ENCODE measurements around the gene IWS1.
"Not testable (repeated sequence)": the region's sequence is repeated elsewhere in the genome, so short reads cannot be mapped to it uniquely, and the experiment has no call there.

IWS1 gene

GRCh38 chr2:127527001-127527804 lies 914 bp upstream of the IWS1 start:
- peak; percentile 38 for DNase-seq

DNA sequence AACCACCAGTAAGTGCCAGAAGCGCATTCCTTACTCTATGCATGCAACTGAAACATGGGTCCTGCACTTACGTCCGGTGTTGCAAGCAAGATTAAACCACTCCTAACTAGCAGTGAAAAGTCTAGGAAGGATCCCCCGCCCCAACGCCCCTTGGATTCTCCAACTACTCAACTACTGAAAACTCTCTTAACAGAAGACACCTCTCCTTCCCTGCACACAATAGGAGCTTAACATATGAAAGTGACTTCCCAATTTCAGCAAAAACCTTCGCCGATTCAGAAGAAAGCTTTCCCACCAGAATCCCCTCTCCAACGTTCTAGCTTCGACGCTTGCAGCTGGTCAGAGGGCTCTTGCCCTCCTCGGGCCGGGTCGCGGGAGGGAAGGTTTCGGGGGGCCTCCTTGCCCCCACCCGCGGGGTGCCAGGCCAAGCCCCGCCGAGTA lies 578 bp downstream of the IWS1 start:
- no peak for DNase-seq

DNA sequence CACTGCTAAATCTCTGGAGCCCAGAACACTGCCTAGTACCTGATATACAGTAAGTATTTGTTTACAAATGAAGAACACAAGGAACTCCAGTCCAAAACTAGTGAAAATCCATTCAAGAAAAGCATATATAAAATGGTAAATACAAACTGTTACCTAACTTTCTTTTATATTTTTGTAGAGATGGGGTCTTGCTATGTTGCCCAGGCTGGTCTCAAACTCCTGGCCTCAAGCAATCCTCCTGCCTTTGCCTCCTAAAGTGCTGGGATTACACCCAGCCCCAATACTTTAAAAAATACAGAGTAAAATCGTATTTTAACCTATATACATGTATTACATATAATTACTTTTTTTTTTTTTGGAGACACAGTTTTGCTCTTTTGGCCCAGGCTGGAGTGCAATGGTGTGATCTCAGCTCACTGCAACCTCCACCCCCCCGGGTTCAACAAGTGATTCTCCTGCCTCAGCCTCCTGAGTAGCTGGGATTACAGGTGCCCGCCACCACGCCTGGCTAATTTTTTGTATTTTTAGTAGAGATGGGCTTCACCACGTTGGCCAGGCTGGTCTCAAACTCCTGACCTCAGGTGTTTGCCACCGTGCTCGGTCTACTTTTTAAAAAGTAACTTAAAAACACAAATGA lies 2.0 kb downstream of the IWS1 start:
- DNase-seq, result not testable (repeated sequence)

DNA sequence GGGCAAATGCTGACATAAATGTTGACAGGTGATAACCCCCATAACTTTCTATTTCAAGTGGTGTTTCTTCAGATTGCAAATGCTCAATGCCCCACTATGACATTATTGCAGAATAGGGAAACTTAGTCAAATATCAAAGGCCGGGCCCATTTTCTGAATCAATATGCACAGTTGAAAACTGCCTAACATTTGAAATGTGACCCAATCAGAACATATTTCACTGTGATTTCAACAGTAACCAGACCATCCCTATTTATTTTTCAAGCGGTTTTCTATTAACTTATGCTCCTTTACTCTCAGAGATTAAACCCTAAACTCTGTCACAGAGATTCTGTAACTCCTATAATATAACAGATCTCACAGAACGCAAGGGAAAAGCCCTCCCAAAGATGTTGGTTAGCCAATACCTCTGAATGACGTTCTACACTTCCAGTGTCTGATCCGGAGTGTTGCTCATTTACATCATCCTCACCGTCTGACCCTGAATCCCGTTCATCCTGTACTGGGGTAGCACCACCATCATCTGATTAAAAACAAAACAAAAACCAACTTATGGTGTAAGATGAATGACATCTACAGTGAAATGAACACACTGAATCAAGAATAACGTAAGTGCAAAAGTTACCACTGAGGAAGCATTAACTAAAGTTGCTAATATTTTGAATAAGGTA lies 2.9 kb downstream of the IWS1 start:
- no peak for DNase-seq

DNA sequence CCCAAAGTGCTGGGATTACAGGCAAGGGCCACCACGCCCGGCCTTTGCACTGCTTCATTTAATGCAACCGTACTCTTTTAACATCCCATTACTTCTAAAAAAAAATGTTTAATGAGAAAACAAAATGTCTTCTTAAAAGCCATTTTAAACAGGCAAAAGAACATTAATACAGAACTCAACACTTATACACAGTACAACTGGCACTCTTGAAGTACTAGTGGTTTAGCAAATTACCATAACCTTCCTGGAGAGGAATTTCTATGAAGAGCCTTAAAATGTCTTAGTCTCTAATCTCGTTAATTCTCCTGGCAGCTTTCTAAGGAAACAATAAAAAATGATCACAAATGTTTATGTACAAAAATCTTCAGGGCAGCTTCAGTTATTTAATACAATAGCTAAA lies 5.9 kb downstream of the IWS1 start:
- no peak for DNase-seq

DNA sequence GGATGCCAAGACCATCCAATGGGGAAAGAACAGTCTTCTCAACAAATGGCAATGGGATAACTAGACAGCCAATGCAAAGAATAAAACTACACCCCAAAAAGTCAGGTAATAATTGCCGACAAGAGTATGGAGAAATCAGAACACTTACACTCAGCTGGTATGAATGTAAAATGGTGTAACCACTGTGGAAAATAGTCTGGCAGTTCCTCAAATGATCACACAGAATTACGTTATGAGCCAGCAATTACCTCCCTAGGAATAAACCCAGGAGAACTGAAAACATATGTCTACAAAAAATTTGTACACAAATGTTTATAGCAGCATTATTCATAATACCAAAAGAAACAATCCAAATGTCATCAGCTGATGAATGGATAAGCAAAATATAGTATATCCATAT lies 8.8 kb downstream of the IWS1 start:
- no peak for DNase-seq

- DNase-seq, result no peak
Observed at GRCh38 chr2:127516041-127516762, 10.1 kb downstream of the IWS1 start.

- DNase-seq, result no peak
Observed at GRCh38 chr2:127515383-127515915, 10.8 kb downstream of the IWS1 start.

- no peak for DNase-seq
Observed at GRCh38 chr2:127514485-127514884, 11.8 kb downstream of the IWS1 start.

GRCh38 chr2:127514076-127514475 lies 12.2 kb downstream of the IWS1 start:
- no peak for DNase-seq

DNA sequence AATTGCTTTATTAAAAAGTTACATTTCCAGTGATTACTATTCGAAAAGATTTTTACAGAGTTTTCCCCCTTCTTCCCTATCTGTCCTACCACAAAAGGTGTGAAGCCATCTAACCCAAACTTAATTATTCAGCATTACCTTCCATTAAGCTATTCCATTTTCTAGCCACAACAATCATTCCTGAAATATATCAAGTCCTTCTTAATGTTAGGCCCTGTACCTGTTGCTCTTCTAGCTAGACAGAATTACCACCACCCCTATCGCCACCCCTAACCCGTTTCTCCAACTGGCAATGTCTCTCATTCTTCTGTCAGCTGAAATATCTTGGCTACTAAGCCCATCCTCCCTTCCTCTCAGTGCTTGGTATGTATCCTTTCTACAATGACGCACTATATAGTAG lies 13.9 kb downstream of the IWS1 start:
- DNase-seq, result no peak

- no peak for DNase-seq
Observed at GRCh38 chr2:127511917-127512316, 14.4 kb downstream of the IWS1 start.

- DNase-seq, result no peak
Observed at GRCh38 chr2:127511090-127511695, 15.1 kb downstream of the IWS1 start.

- DNase-seq, result no peak
Observed at GRCh38 chr2:127510073-127510472, 16.2 kb downstream of the IWS1 start.

DNA sequence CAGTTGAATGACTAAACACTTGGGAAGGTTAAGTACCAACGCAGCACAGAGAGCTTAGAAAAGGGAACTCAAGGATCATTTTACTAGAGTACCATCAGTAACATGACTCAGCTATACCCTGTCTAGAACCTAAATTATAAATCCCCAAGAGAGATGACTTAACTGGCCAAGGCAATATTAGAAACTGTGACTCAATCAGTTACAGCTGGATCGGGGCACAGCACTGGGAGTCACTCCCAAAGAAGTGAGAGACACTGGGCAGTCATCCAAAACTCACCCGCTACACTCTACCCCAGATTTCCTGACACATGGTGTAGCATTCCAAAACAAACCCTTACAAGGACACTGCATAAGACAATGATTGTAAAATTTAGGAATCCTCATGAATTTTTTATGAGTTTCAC lies 17.7 kb downstream of the IWS1 start:
- peak; percentile 33 for DNase-seq

- DNase-seq, result no peak
Observed at GRCh38 chr2:127508023-127508630, 18.2 kb downstream of the IWS1 start.

DNA sequence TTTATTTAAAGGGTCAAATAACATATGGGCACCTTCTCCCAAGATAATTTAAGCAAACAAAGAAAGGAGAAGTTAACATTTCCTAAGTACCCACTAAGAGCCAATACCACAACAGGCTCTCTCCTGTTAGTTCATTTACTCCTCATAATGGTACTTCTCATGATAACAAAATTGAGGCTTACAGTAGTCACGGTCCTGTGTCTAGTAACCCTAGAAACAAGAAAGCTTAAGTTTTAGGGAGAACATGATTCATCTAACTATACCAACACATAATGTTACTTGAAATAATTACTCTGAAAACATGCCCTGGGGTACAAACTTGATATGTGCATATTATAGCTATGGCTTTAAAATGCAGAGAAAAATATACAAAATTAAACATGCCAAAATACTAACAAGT lies 19.8 kb downstream of the IWS1 start:
- no peak for DNase-seq

DNA sequence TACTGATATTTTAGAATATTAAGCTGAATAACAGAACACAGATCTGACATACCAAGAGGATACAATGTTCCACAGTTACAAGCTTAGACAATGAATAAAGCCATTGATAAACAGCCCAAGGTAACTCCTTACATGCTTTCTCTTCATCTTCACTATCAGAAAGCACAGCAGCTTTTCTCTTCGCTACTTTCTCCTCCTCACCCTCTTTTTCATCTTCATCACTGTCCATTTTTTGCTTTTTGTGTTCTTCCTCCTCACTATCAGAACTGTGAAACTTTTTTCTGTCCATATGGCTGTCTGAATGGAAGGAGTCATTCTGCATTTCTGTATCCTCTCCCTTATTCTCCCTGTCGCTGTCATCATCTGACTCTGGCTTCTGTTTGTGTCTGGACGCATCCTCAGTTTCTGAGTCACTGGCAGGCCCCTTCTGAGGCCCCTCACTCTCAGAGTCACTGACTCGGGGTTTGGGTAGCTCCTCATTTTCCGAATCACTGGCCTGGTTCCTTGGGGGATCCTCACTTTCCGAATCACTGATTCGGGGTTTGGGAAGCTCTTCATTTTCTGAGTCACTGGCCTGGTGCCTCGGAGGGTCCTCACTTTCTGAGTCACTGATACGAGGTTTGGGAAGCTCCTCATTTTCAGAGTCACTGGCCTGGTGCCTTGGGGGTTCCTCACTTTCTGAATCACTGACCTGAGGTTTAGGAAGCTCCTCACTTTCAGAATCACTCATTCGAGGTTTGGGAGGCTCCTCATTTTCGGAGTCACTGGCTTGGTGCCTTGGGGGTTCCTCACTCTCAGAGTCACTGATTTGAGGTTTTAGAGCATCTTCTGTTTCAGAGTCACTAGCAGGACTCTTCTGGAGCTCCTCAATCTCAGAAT lies 21.5 kb downstream of the IWS1 start:
- DNase-seq, result no peak

GRCh38 chr2:127503491-127503890 lies 22.8 kb downstream of the IWS1 start:
- no peak for DNase-seq

GRCh38 chr2:127498386-127498785 lies 27.9 kb downstream of the IWS1 start:
- no peak for DNase-seq

GRCh38 chr2:127490283-127490682 lies 36.0 kb downstream of the IWS1 start:
- DNase-seq, result no peak

Data from SHP77 treated with DMSO at 0.1 percent for 48 hours (cell line).